Type B pancreatic cell (in vitro differentiated cells): ENCODE measurements around the gene DRC3. TPM values are rescaled to one million over a fixed set of nuclear protein-coding genes. Genes with fewer than 3 reads are reported as not detected.
A peak's percentile ranks its signal among the peaks of the same experiment; 100 is the strongest.

Experiments used
- DNase-seq: peaks from one replicate; pipeline ENCODE4 v3.0.0; 2021; ENCODE audit warnings: mixed read lengths; ENCODE audit not compliant: unreplicated experiment; ENCODE audit errors: extremely low spot score
- H3K27ac Mint-ChIP-seq: 2 replicates; pipeline ENCODE4 v1.8.0; 2021; ENCODE audit warnings: mild to moderate bottlenecking, mixed read lengths
- H3K27me3 Mint-ChIP-seq: 2 replicates; pipeline ENCODE4 v1.8.0; 2021; ENCODE audit warnings: mixed read lengths
- H3K36me3 Mint-ChIP-seq: 2 replicates; pipeline ENCODE4 v1.8.0; 2021; ENCODE audit warnings: mixed read lengths
- H3K4me1 Mint-ChIP-seq: one replicate; pipeline ENCODE4 v1.8.0; 2021; ENCODE audit warnings: mixed read lengths; ENCODE audit not compliant: unreplicated experiment
- H3K4me3 Mint-ChIP-seq: 2 replicates; pipeline ENCODE4 v1.8.0; 2021; ENCODE audit warnings: mild to moderate bottlenecking, mixed read lengths
- H3K9me3 Mint-ChIP-seq: 2 replicates; pipeline ENCODE4 v1.8.0; 2021; ENCODE audit warnings: mixed read lengths
- total RNA-seq: library from RNA; stranded (reverse); gene quantifications from 2 replicates; pipeline ENCODE4 v1.2.1, GENCODE V29; 2021; ENCODE audit warnings: low replicate concordance
- TF ChIP-seq, protein P1 (sequence below): fragments of 200-600 bp; sonication (generic); conservative IDR thresholded peaks from 2 replicates; pipeline ENCODE4 v1.5.0; 2021; ENCODE audit warnings: antibody characterized with exemption, mild to moderate bottlenecking

DRC3 gene
- total RNA-seq, 1 donor from 2014 or later, result 8.9 TPM

GRCh38 chr17:17981330-17981729 lies 8.7 kb downstream of the DRC3 start:
- Mint-ChIP-seq H3K9me3 (no peaks in the 10 kb centered on the region), H3K36me3 (no peaks in the 10 kb centered on the region), H3K27ac (no peak overlapping the region)

DNA sequence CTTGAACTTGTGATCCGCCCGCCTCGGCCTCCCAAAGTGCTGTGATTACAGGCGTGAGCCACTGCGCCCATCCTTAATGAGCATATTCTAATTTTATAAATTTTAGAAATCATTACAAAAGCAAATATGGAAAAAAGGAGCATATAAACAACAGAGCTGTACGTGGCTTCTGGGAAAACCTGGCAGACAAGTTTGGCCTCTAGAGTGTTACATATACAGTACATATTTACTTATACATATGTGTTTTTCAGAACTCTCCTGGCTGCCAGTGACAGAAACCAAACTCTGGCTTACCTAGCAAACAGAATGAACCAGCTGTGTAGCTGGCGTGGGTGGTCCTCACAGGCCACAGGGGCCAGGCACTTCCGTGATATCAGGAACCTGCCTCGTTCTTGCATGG lies 10.1 kb downstream of the DRC3 start:
- H3K36me3 Mint-ChIP-seq, result no peaks in the 10 kb centered on the region
- H3K4me1 Mint-ChIP-seq, result peaks cover 4% of the 10 kb centered on the region
- H3K4me3 Mint-ChIP-seq, result no peak overlapping the region
- H3K9me3 Mint-ChIP-seq, result no peaks in the 10 kb centered on the region
- no peak for DNase-seq
- TF ChIP-seq, protein P1, sequence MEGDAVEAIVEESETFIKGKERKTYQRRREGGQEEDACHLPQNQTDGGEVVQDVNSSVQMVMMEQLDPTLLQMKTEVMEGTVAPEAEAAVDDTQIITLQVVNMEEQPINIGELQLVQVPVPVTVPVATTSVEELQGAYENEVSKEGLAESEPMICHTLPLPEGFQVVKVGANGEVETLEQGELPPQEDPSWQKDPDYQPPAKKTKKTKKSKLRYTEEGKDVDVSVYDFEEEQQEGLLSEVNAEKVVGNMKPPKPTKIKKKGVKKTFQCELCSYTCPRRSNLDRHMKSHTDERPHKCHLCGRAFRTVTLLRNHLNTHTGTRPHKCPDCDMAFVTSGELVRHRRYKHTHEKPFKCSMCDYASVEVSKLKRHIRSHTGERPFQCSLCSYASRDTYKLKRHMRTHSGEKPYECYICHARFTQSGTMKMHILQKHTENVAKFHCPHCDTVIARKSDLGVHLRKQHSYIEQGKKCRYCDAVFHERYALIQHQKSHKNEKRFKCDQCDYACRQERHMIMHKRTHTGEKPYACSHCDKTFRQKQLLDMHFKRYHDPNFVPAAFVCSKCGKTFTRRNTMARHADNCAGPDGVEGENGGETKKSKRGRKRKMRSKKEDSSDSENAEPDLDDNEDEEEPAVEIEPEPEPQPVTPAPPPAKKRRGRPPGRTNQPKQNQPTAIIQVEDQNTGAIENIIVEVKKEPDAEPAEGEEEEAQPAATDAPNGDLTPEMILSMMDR, result no peak
- H3K27ac Mint-ChIP-seq, result peak overlapping the region; percentile 46
- no peaks in the 10 kb centered on the region for H3K27me3 Mint-ChIP-seq

More at GRCh38 chr17:17981330-17981729, 8.7 kb downstream of the DRC3 start:
- no peak overlapping the region for H3K4me3 Mint-ChIP-seq
- H3K27me3 Mint-ChIP-seq, result no peaks in the 10 kb centered on the region
- DNase-seq, result no peak
- peaks cover 4% of the 10 kb centered on the region for H3K4me1 Mint-ChIP-seq
- TF ChIP-seq, protein P1, result no peak

- no peak for DNase-seq
- Mint-ChIP-seq H3K4me1 (peaks cover 4% of the 10 kb centered on the region), H3K27me3 (no peaks in the 10 kb centered on the region), H3K9me3 (no peaks in the 10 kb centered on the region), H3K4me3 (no peak overlapping the region), H3K36me3 (no peaks in the 10 kb centered on the region), H3K27ac (peak overlapping the region; percentile 21)
- TF ChIP-seq, protein P1, result no peak
Measured at GRCh38 chr17:17983376-17983775, 10.7 kb downstream of the DRC3 start.

- no peaks in the 10 kb centered on the region for H3K27me3 Mint-ChIP-seq
- peak overlapping the region; percentile 21 for H3K27ac Mint-ChIP-seq
- peaks cover 4% of the 10 kb centered on the region for H3K4me1 Mint-ChIP-seq
- no peaks in the 10 kb centered on the region for H3K36me3 Mint-ChIP-seq
- TF ChIP-seq, protein P1, result no peak
- DNase-seq, result no peak
- H3K9me3 Mint-ChIP-seq, result no peaks in the 10 kb centered on the region
- H3K4me3 Mint-ChIP-seq, result no peak overlapping the region
Measured at GRCh38 chr17:17983776-17984175, 11.1 kb downstream of the DRC3 start.

GRCh38 chr17:17985153-17985552 lies 12.5 kb downstream of the DRC3 start:
- Mint-ChIP-seq H3K27me3 (no peaks in the 10 kb centered on the region), H3K27ac (no peak overlapping the region), H3K9me3 (no peaks in the 10 kb centered on the region), H3K4me3 (no peak overlapping the region), H3K4me1 (peaks cover 4% of the 10 kb centered on the region), H3K36me3 (no peaks in the 10 kb centered on the region)
- TF ChIP-seq, protein P1, result no peak
- no peak for DNase-seq

- Mint-ChIP-seq H3K36me3 (no peaks in the 10 kb centered on the region), H3K4me3 (no peak overlapping the region), H3K27me3 (no peaks in the 10 kb centered on the region), H3K27ac (no peak overlapping the region), H3K4me1 (peaks cover 4% of the 10 kb centered on the region), H3K9me3 (no peaks in the 10 kb centered on the region)
- DNase-seq, result no peak
- TF ChIP-seq, protein P1, result peak; percentile 34
Measured at GRCh38 chr17:17985555-17985954, 12.9 kb downstream of the DRC3 start.
